Liver (tissue), 9 donors: Measurements from ENCODE around the gene MOSPD2. TPM values are rescaled to one million over a fixed set of nuclear protein-coding genes. Genes with fewer than 3 reads are reported as not detected.

Source experiments
- DNase-seq: peaks from one replicate; pipeline ENCODE4 v3.0.0-alpha.2; 2017; ENCODE audit warnings: low spot score
- H3K27ac ChIP-seq, 2 donors: one replicate each; pipeline ENCODE4 v1.7.0; 2013; ENCODE audit warnings: inconsistent platforms in 2 of 2, low read length in 2 of 2, control low read depth in 1 of 2, low read depth in 1 of 2, mild to moderate bottlenecking in 1 of 2
- H3K27me3 ChIP-seq, 4 donors: one replicate each; pipeline versions ENCODE4 v1.6.1 to v1.7.0; 2013; ENCODE audit warnings: low read length in 3 of 4, inconsistent platforms in 1 of 4, mild to moderate bottlenecking in 1 of 4, moderate library complexity in 1 of 4; ENCODE audit not compliant: control insufficient read depth in 4 of 4, insufficient read depth in 4 of 4
- H3K36me3 ChIP-seq, 4 donors: one replicate each; pipeline versions ENCODE4 v1.6.1 to v1.7.0; 2013; ENCODE audit warnings: low read length in 3 of 4, mild to moderate bottlenecking in 3 of 4, low read depth in 1 of 4, moderate library complexity in 1 of 4; ENCODE audit not compliant: control insufficient read depth in 4 of 4, insufficient read depth in 3 of 4
- H3K4me1 ChIP-seq, 4 donors: one replicate each; pipeline versions ENCODE4 v1.6.1 to v1.7.0; 2013; ENCODE audit warnings: low read length in 3 of 4, mild to moderate bottlenecking in 3 of 4, moderate library complexity in 1 of 4; ENCODE audit not compliant: control insufficient read depth in 4 of 4, insufficient read depth in 4 of 4
- H3K4me3 ChIP-seq, 3 donors: one replicate each; pipeline versions ENCODE4 v1.6.1 to v1.7.0; 2013; ENCODE audit warnings: low read length in 3 of 3, control low read depth in 1 of 3, low read depth in 1 of 3, mild to moderate bottlenecking in 1 of 3
- H3K9ac ChIP-seq, 2 donors: one replicate each; pipeline ENCODE4 v1.7.0; 2013; ENCODE audit warnings: low read length in 2 of 2, mild to moderate bottlenecking in 2 of 2, moderate library complexity in 2 of 2, control low read depth in 1 of 2, low read depth in 1 of 2
- H3K9me3 ChIP-seq, 4 donors: one replicate each; pipeline versions ENCODE4 v1.6.1 to v1.7.0; 2013; ENCODE audit warnings: low read length in 3 of 4; ENCODE audit not compliant: control insufficient read depth in 4 of 4
- CTCF ChIP-seq: fragments of 150-350 bp; IDR thresholded peaks from 2 replicates; pipeline ENCODE4 v1.5.1; 2017; ENCODE audit warnings: improper control_type of control experiment, low read depth, low read length; ENCODE audit not compliant: missing input control
- EGR1 ChIP-seq, 2 donors: IDR thresholded peaks; 2 replicates each; pipeline ENCODE4 v1.6.1; 2016 to 2018; ENCODE audit warnings: antibody characterized with exemption in 2 of 2, low read depth in 2 of 2
- FOXA1 ChIP-seq: IDR thresholded peaks from 2 replicates; pipeline ENCODE4 v1.6.1; 2016; ENCODE audit warnings: antibody characterized with exemption
- FOXA2 ChIP-seq: IDR thresholded peaks from 2 replicates; pipeline ENCODE4 v1.6.1; 2016; ENCODE audit warnings: antibody characterized with exemption
- GABPA ChIP-seq, 2 donors: IDR thresholded peaks in 1 of 2; conservative IDR thresholded peaks in 1 of 2; 2 replicates each; pipeline ENCODE4 v1.6.1; 2016; ENCODE audit warnings: antibody characterized with exemption in 2 of 2, mild to moderate bottlenecking in 1 of 2, moderate library complexity in 1 of 2
- HNF4A ChIP-seq, 2 donors: conservative IDR thresholded peaks; 2 replicates each; pipeline ENCODE4 v1.6.1; 2016; ENCODE audit warnings: antibody characterized with exemption in 2 of 2, mild to moderate bottlenecking in 2 of 2
- HNF4G ChIP-seq: IDR thresholded peaks from 2 replicates; pipeline ENCODE4 v1.6.1; 2016; ENCODE audit warnings: antibody characterized with exemption
- JUND ChIP-seq, 2 donors: IDR thresholded peaks; 2 replicates each; pipeline ENCODE4 v1.6.1; 2016; ENCODE audit warnings: antibody characterized with exemption in 2 of 2
- RAD21 ChIP-seq, 2 donors: IDR thresholded peaks; 2 replicates each; pipeline ENCODE4 v1.6.1; 2016; ENCODE audit warnings: antibody characterized with exemption in 2 of 2, mild to moderate bottlenecking in 2 of 2
- RXRA ChIP-seq, 2 donors: IDR thresholded peaks; 2 replicates each; pipeline ENCODE4 v1.6.1; 2017 to 2018; ENCODE audit warnings: antibody characterized with exemption in 2 of 2, mild to moderate bottlenecking in 1 of 2
- SP1 ChIP-seq: IDR thresholded peaks from 2 replicates; pipeline ENCODE4 v1.6.1; 2018; ENCODE audit warnings: antibody characterized with exemption, mild to moderate bottlenecking
- TAF1 ChIP-seq: conservative IDR thresholded peaks from 2 replicates; pipeline ENCODE4 v1.6.1; 2016; ENCODE audit warnings: antibody characterized with exemption, mild to moderate bottlenecking
- YY1 ChIP-seq: IDR thresholded peaks from 2 replicates; pipeline ENCODE4 v1.6.1; 2016; ENCODE audit warnings: antibody characterized with exemption, mild to moderate bottlenecking
- WGBS: extraction: QIAGEN DNeasy Blood & Tissue Kit; methylation state at CpG from one replicate; pipeline ENCODE4 v1.1.7; 2013; 5-methylcytosine and 5-hydroxymethylcytosine counted together
- polyA plus RNA-seq, 2 donors: library from polyadenylated mRNA; stranded (reverse) in 1 of 2; unstranded in 1 of 2; fragments of 200-250 nt in 1 of 2; fragments of >200 nt in 1 of 2; fragmentation: Nextera tagmentation in 1 of 2; extraction: Ambion mirVana in 1 of 2; gene quantifications; one replicate each; pipeline versions ENCODE4 v1.2.1 to v1.2.3, GENCODE V29; 2013 to 2015
- total RNA-seq, 2 donors: library from RNA; depleted of rRNA; stranded (reverse); fragments of >200 nt; gene quantifications; one replicate each; pipeline ENCODE4 v1.2.3, GENCODE V29; 2014
- TF ChIP-seq, protein P1 (sequence below): IDR thresholded peaks from 2 replicates; pipeline ENCODE4 v1.6.1; 2016; ENCODE audit warnings: antibody characterized with exemption, mild to moderate bottlenecking
- TF ChIP-seq, protein P2 (sequence below): IDR thresholded peaks from 2 replicates; pipeline ENCODE4 v1.6.1; 2016; ENCODE audit warnings: antibody characterized with exemption
- TF ChIP-seq, protein P3 (sequence below): IDR thresholded peaks from 2 replicates; pipeline ENCODE4 v1.6.1; 2016; ENCODE audit warnings: antibody characterized with exemption
- donor health status: healthy.
- donor health status: healthy.
- donor health status: healthy.
- donor health status: healthy.
- donor health status: healthy.

Gene MOSPD2
- total and polyA plus RNA-seq, 4 donors: 3.0 to 9.1 (median 4.9) TPM

GRCh38 chrX:14872355-14872754, 866 bp upstream of the MOSPD2 start:
- Histone ChIP-seq H3K4me1 (peaks cover 0 to 6% (median 5%) of the 10 kb centered on the region in 4 donors), H3K9ac (no peak overlapping the region), H3K9me3 (no peaks in the 10 kb centered on the region), H3K36me3 (no peaks in the 10 kb centered on the region), H3K27me3 (no peaks in the 10 kb centered on the region), H3K4me3 (peak overlapping the region in 2 of 3 donors; percentile 20 to 38), H3K27ac (no peak overlapping the region)
- no peak for DNase-seq
- TF ChIP-seq RAD21 (IDR thresholded peaks at IDR 0.05) (no peak), RXRA (IDR thresholded peaks at IDR 0.05) (no peak), FOXA1 (no peak), CTCF (no peak), EGR1 (IDR thresholded peaks at IDR 0.05; ENCODE audit: low read depth in 2 of 2) (no peak)
- TF ChIP-seq, protein P1, sequence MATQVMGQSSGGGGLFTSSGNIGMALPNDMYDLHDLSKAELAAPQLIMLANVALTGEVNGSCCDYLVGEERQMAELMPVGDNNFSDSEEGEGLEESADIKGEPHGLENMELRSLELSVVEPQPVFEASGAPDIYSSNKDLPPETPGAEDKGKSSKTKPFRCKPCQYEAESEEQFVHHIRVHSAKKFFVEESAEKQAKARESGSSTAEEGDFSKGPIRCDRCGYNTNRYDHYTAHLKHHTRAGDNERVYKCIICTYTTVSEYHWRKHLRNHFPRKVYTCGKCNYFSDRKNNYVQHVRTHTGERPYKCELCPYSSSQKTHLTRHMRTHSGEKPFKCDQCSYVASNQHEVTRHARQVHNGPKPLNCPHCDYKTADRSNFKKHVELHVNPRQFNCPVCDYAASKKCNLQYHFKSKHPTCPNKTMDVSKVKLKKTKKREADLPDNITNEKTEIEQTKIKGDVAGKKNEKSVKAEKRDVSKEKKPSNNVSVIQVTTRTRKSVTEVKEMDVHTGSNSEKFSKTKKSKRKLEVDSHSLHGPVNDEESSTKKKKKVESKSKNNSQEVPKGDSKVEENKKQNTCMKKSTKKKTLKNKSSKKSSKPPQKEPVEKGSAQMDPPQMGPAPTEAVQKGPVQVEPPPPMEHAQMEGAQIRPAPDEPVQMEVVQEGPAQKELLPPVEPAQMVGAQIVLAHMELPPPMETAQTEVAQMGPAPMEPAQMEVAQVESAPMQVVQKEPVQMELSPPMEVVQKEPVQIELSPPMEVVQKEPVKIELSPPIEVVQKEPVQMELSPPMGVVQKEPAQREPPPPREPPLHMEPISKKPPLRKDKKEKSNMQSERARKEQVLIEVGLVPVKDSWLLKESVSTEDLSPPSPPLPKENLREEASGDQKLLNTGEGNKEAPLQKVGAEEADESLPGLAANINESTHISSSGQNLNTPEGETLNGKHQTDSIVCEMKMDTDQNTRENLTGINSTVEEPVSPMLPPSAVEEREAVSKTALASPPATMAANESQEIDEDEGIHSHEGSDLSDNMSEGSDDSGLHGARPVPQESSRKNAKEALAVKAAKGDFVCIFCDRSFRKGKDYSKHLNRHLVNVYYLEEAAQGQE: no peak
- WGBS: 19% methylated on average over 7 of the region's 7 CpGs

DNA sequence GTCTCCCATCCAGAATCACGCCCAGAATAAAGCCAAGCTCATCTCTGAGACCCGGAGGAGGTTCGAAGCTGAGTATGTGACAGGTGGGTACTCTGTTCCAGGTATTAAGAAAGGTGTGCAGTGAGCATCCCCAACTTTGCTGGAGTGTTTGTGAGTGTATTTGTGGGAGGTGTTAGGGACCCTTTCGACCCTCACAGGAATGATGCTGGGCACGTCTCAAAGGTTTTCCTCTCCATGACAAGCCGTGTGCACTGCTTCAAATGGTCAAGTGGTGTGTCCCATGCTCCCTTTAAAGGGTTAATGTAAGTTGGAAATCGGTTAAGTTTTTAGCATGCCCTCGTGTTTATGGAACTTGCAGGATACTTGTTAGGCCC, 442 bp downstream of the MOSPD2 start:
- 1% methylated on average over 8 of the region's 8 CpGs for WGBS
- Histone ChIP-seq H3K9ac (peak overlapping the region; percentile 37 to 77), H3K27ac (peak overlapping the region; percentile 74 to 80), H3K4me1 (peaks cover 0 to 6% (median 5%) of the 10 kb centered on the region in 4 donors), H3K9me3 (no peaks in the 10 kb centered on the region), H3K36me3 (no peaks in the 10 kb centered on the region), H3K27me3 (no peaks in the 10 kb centered on the region), H3K4me3 (peak overlapping the region; percentile 64 to 83 (median 75))
- TF ChIP-seq EGR1 (IDR thresholded peaks at IDR 0.05; ENCODE audit: low read depth in 2 of 2) (no peak), RXRA (IDR thresholded peaks at IDR 0.05) (no peak), CTCF (no peak), HNF4A (conservative IDR thresholded peaks at IDR 0.05) (no peak), SP1 (no peak), YY1 (no peak), FOXA2 (no peak), GABPA (IDR thresholded peaks at IDR 0.05 in 1 of 2, conservative IDR thresholded peaks at IDR 0.05 in 1 of 2) (no peak), JUND (IDR thresholded peaks at IDR 0.05) (no peak), RAD21 (IDR thresholded peaks at IDR 0.05) (no peak), HNF4G (no peak), TAF1 (no peak)
- TF ChIP-seq, protein P2, sequence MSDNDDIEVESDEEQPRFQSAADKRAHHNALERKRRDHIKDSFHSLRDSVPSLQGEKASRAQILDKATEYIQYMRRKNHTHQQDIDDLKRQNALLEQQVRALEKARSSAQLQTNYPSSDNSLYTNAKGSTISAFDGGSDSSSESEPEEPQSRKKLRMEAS: no peak
- TF ChIP-seq, protein P1: no peak
- TF ChIP-seq, protein P3, sequence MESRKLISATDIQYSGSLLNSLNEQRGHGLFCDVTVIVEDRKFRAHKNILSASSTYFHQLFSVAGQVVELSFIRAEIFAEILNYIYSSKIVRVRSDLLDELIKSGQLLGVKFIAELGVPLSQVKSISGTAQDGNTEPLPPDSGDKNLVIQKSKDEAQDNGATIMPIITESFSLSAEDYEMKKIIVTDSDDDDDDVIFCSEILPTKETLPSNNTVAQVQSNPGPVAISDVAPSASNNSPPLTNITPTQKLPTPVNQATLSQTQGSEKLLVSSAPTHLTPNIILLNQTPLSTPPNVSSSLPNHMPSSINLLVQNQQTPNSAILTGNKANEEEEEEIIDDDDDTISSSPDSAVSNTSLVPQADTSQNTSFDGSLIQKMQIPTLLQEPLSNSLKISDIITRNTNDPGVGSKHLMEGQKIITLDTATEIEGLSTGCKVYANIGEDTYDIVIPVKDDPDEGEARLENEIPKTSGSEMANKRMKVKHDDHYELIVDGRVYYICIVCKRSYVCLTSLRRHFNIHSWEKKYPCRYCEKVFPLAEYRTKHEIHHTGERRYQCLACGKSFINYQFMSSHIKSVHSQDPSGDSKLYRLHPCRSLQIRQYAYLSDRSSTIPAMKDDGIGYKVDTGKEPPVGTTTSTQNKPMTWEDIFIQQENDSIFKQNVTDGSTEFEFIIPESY: no peak
- no peak for DNase-seq
